Endothelial cell of hepatic sinusoid (primary cell): Measurements from ENCODE around the gene ADGRB2.

ENCODE experiments used
- in situ Hi-C: cut with HindIII; loops from 2 replicates; pipeline ENCODE4 v1.10.0; 2017; ENCODE audit warnings: low sequenced_read_pairs

Gene ADGRB2, protein sequence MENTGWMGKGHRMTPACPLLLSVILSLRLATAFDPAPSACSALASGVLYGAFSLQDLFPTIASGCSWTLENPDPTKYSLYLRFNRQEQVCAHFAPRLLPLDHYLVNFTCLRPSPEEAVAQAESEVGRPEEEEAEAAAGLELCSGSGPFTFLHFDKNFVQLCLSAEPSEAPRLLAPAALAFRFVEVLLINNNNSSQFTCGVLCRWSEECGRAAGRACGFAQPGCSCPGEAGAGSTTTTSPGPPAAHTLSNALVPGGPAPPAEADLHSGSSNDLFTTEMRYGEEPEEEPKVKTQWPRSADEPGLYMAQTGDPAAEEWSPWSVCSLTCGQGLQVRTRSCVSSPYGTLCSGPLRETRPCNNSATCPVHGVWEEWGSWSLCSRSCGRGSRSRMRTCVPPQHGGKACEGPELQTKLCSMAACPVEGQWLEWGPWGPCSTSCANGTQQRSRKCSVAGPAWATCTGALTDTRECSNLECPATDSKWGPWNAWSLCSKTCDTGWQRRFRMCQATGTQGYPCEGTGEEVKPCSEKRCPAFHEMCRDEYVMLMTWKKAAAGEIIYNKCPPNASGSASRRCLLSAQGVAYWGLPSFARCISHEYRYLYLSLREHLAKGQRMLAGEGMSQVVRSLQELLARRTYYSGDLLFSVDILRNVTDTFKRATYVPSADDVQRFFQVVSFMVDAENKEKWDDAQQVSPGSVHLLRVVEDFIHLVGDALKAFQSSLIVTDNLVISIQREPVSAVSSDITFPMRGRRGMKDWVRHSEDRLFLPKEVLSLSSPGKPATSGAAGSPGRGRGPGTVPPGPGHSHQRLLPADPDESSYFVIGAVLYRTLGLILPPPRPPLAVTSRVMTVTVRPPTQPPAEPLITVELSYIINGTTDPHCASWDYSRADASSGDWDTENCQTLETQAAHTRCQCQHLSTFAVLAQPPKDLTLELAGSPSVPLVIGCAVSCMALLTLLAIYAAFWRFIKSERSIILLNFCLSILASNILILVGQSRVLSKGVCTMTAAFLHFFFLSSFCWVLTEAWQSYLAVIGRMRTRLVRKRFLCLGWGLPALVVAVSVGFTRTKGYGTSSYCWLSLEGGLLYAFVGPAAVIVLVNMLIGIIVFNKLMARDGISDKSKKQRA (N-terminal part only)

DNA sequence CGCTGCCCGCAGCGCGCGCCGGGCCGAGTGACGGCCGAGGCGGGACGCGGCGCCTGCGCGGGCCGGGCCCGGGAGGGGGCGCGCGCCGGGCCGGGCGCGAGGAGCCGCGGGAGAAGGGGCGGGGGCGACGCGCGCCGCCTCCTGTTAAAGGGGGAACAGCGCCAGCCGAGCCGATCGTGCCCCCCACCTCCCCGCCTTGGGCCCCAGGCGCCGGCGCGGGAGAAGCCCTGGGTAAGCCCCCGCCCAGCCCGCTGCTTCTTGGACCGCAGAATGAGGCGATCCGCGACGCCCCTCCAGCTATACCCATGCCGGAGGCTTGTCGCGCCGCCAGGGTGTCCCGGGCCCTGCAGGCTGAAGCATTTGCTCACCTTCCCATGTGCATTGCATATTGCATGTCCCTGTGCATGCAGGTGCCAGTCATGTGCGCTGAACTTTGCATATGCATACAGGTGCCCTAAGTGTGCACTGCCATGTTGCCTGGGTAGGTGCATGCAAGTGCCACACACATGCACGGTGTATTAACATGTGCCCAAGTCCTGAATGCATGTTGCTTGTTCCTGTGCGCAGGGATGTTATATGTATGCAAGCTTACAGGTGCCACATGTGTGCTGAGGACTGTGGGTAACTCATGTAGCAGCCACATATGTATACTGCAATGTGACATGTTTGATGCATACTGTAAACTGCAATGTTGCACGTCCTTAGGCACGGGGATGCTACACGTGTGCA lies at the start of gene ADGRB2:
Gene ADGRB2 (minus strand): TSS at position 29 of the 729 bp plus-strand sequence. CDS start 7,119 bp downstream, outside the sequence.
- in situ Hi-C loops = loop anchor here (5.0 kb wide), 1 partner anchor 92 kb away; no protein-coding TSS in a partner anchor

DNA sequence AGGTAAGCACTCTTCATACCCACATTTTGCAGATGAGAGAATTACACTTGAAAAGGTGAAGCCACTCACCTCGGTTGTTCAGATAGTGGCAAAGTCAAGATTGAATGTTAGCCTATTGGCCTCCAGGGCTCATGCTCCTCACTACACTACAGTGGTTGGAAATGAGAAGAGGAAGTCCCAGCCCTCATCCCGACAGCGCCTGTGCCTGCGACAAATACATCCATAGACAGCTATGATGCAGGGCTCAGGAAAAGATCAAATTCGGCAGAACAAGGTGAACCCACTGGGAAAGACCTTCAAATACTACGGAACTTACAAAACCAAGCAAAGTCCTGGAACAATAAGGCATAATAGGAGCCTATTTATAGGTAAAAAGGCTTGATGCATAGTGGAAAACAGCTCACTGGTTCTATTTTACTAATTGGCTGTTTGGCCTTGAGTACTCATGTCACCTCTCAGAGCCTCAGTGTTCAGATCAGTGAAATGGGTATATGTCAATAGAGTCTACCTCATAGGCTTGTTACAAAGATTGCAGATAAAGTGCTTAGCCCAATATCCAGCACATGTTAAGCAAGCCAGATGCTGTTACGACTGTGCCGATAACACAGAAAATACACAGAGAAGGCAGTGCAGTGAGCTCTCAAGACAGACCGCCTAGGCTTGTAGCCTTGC lies 48.2 kb upstream of the ADGRB2 start:
- in situ Hi-C loops = loop anchor here (25.0 kb wide), 1 partner anchor 175 kb away; no protein-coding TSS in a partner anchor

DNA sequence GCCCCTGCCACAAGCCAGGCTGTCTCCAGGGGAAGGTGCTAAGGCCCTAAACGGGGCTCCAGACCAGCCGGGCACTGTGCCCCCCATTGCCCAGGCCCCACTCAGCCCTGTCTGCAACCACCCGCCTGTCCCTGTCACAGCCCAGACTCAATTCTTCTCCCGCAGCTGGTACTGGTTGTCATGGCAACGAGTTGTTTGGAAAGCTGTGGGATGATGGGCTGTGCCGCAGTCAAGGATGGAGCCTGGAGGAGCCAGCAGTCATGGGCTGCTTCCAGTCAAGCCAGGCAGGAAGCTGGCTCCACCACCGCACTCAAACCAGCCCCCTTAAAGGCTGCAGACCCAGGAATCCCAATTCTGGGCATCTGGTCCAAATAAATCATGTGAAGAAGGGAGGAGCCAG lies 47.5 kb upstream of the ADGRB2 start:
- in situ Hi-C loops = loop anchor here (25.0 kb wide), 1 partner anchor 176 kb away; no protein-coding TSS in a partner anchor

DNA sequence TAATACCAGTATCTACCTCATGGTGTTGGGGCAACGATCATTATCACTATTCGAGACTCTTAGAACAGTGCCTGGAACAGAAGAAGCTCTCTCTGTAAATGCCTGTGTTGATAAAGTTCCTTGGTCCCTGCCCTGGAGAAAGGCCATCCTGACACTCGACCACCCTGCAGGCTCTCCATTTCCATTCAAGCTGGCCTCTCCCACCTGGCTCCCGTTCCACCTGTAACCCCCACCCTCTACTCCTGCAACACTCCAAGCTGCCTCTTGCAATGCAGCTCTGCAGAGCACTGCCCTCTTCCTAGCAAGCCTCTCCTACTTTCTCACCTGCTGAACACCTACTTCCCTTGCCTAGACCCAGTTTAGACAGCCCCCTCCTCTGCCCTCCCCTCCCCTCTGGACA lies 45.6 kb upstream of the ADGRB2 start:
- in situ Hi-C loops = loop anchor here (25.0 kb wide), 1 partner anchor 178 kb away; no protein-coding TSS in a partner anchor

DNA sequence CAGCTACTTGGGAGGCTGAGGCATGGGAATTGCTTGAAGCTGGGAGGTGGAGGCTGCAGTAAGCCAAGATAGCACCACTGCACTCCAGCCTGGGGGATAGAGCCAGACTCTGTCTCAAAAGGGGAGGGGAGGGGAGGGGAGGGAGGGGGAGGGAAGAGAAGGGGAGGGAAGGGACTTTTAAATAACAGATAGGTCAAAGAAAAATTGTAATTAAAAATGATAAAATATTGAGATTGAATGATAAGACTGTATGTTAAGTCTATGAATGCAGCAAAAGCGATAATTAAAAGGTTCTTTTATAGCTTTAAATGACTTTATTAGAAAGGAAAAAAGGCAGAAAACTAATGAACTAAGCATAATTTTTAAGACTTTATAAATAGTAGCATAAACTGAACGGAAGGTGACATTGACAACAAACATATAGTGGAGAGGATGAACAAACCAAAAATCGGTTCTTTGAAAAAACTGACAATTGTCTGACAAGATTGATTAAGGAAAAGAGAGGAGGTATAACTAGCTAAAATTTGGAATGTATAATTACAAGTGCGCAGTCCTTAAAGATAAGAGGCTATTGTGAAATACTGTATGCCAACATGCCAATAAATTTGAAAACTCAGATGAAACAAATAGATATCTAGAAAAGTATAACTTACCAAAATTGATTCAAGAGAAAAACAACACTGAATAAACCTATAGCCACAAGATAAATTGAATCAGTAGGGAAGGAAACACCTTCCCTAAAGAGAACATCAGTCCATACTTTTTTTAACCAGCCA lies 43.3 kb upstream of the ADGRB2 start:
- in situ Hi-C loops = loop anchor here (25.0 kb wide), 1 partner anchor 180 kb away; no protein-coding TSS in a partner anchor

DNA sequence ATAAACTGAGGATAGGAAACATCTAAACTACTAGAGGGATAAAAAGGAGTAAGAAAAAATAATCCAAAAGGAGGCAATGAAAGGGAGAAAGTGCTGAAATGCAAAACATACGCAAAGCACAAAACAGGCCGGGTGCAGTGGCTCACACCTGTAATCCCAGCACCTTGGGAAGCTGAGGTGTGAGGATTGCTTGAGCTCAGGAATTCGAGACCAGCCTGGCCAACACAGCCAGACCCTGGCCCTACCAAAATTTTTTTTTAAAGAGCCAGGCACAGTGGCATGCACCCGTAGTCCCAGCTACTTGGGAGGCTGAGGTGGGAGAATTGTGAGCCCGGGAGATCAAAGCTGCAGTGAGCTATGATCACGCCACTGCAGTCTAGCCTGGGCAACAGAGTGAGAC lies 41.2 kb upstream of the ADGRB2 start:
- in situ Hi-C loops = loop anchor here (25.0 kb wide), 1 partner anchor 182 kb away; no protein-coding TSS in a partner anchor

DNA sequence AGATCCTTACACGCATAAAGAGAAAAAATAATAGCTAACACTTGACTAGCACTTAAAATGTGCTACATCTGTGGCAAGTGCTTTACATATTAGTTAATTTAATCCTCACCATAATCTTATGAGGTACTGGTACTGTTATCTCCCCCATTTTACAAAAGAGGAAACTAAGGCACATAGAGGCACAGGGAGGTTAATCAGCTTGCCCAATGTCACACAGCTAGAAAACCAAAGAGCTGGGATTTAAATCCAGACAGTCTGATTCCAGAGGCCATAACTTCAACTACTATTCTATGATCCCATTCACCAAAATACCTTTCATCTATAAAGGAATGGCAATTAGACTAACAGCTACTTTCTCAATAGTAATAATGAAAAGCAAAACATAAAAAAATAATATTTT lies 40.0 kb upstream of the ADGRB2 start:
- in situ Hi-C loops = loop anchor here (25.0 kb wide), 1 partner anchor 183 kb away; no protein-coding TSS in a partner anchor

DNA sequence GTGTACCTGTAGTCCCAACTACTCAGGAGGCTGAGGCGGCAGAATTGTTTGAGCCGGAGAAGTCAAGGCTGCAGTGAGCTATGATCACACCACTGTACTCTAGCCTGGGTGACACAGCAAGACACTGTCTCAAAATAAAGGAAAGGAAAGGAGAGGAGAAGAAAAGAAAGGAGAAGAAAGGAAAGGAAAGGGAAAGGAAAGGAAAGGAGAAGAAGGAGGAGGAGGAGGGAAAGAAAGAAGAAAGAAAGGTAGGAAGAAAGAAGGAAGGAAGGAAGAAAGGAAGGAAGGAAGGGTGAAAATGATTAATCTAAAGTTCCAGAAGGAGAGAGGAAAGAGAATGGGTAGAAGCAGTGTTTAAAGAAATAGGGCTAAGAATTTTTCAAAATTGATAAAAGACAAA lies 39.5 kb upstream of the ADGRB2 start:
- in situ Hi-C loops = loop anchor here (25.0 kb wide), 1 partner anchor 184 kb away; no protein-coding TSS in a partner anchor

DNA sequence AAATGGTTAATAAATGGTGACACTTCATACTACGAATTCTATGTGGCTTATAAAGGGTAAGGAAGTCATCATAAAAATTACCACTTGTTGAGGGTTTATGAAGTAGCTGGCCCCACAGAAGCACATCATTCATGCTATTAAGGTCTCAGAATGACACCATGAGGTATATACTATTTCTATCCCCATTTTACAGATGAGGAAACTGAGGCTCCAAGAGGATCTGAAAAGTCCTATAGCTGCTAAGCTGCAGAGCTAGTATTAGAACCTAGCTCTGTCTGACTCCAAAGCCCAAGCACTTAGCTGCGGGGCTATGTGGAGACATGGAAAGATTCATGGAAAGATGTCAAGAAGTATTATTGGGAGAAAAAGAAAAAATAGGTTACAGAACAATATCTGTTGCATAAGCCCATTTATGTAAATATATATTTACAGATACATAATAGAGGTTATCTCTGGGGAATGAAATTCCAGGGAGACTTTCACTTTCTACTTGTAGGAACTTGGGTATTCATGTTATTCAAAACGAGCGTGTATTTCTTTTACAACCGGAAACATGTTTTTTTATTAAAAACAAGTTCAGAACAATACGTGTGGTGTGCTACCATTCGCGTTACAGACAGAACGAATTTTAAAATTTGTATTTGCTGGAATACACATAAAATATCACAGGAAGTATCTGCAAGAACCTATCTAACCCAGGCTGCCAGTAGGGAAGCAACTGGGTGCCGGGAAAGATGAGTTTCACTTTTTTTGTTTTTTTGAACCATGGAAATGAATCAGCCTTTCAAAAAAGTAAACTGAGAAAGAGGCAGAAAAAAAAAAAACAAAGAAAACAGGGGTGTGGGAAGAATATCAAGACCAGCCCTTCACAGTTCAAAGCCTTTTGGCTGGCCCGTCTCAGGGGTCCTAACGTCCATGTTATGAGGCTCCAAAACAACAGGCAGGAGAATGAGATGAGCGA lies 38.3 kb upstream of the ADGRB2 start:
- in situ Hi-C loops = loop anchor here (25.0 kb wide), 1 partner anchor 185 kb away; no protein-coding TSS in a partner anchor

DNA sequence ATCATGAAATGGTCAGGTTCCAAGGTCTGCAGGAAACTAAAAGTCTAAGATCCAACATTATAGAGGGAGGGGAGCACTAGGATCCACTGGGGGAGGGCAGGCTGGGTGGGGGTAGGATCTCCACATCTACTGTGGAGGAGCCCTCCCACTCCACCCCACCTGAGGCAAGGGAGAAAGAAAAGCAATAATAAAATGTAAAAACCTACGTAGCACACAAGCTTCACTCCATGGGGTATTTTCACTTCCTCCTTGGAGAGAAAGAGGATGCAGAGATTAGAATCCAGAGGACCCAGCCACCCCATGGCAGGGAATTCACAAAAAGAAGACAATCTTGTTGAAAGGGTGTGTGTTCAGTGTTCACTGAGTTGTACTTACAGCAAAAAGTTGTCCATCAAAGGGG lies 37.3 kb upstream of the ADGRB2 start:
- in situ Hi-C loops = loop anchor here (25.0 kb wide), 1 partner anchor 186 kb away; no protein-coding TSS in a partner anchor

DNA sequence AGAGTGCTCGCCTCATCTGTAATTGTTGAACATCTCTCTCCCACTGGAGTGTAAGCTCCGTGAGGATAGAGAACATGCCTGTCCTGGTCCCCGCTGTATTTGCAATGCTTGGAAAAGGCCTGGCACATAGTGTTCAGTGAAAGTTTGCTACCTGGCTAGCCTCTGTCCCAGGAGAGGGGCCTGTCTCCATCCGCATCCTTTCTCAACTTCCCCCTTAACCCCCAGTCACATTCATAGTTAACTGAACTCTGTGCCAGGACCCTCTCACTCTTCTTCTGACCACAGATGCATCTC lies 36.5 kb upstream of the ADGRB2 start:
- in situ Hi-C loops = loop anchor here (25.0 kb wide), 1 partner anchor 187 kb away; no protein-coding TSS in a partner anchor

DNA sequence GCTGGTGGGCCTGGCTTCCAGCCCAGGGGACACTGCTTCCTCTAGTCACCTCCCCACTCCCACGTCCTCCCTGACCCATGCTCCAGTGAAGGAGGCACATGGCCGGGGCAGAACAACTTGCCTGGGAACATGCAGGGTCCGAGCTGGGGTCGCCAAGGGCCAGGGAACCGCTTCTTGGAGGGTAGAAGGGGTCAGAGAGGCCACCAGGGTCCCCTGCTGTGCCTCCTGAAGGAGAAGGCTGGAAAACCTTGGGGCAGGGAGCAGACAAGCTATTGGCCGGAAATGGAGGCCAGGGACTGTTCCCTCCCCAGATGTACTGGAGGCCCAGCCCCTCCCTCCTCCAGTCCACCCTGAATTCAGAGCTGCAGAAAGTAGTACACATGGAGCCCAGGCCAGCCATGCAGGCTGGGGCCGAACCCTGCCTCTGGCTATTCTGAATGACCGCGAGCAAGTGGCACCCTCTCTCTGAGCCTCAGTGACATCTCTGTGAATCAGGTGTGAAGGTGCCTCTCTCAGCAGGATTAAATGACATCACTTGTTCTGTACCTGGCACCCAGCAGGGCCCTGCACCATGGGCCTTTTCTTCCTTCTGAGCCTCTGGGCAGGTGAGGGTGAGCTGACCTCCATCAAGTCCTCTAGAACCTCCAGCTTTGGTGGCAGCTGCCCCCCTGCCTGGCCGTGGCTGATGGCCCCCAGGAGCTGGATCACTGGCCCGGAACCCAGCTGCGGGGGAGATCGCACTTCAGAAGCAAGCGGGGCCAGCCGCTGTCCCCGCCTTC lies 35.9 kb upstream of the ADGRB2 start:
- in situ Hi-C loops = loop anchor here (25.0 kb wide), 1 partner anchor 187 kb away; no protein-coding TSS in a partner anchor

DNA sequence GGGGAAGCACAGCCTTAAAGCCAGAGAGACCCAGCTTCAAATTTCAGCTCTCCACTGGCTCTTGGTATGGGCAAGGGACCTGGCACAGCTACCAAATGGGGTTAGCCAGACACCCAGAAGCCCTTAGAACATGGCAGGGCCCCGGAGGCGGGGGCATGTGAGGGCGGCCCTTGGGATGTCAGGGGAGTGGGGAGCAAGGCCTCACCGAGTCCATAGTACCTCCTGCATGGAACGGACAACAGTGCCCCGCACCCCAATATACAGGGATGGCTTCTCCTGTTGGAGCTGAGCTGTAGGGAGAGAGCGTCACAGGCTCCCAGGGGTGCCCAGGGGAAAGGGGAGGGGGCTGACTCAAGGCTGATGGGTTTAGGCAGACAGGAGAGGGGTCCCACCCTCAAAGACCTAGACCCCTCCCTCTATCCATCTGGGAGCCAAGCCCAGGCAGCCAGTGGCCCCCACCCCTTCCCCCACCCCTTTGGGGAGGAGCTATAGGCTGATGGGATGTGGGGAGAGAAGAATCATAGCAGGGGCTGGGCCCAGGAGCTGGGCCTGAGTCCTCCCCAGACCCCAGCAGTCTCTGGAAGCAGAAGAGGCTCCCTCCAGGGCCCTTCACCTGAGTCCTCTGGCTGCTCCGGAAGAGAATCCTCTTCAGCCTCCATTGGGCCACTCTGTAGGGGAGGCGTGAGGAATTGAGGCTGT lies 35.2 kb upstream of the ADGRB2 start:
- in situ Hi-C loops = no loop called here

DNA sequence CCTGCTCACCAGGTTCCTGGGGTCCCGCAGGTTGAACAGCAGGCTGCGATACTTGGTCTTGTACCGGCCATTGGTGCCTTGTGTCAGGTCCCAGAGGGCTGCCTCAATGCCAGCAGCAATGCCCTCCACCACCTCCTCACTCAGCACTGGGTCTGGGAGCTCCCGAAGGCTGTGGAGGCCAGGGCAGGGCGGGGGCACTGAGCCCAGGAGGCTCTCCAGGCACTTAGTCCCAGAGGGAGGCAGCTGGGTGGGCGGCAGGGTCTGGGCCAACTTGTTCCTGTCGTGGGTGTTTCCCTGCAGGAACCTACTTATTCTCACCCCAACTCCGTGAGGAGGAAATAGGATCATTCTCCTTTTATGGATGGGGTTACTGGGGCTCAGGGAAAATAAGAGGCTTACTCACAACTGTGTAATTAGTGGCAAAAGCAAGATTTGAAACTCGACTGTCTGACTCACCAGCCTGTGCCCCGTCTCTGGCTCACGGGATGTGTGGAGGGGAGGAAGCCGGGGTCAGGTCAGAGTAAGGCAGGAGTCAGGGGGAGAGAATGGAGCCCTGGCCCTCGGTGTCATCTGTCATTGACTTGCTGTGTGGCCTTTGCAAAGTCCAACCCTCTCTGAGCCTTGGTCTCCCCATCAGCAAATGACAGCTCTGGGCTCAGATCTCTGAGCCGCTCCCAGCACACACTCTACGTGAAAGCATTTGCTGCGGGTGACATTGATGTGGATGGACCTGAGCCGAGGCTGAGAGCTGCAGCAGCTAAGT lies 34.5 kb upstream of the ADGRB2 start:
- in situ Hi-C loops = no loop called here

DNA sequence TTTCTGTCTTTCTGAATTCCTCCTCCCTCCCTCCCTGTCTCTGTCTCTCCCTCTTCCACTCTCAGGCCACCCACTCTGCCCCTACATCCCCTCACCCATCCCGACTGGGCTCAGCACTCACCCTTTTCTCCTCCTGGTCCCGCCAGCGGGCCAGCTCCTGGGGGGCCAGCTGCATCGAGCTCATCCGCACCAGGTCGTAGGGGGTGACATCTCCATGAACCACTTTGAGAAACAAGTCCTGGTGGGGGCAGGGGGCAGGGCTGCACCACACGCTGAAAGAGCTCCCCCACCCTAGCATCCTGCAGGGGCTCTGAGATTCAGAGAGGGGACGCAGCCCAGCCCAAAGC lies 33.9 kb upstream of the ADGRB2 start:
- in situ Hi-C loops = no loop called here

DNA sequence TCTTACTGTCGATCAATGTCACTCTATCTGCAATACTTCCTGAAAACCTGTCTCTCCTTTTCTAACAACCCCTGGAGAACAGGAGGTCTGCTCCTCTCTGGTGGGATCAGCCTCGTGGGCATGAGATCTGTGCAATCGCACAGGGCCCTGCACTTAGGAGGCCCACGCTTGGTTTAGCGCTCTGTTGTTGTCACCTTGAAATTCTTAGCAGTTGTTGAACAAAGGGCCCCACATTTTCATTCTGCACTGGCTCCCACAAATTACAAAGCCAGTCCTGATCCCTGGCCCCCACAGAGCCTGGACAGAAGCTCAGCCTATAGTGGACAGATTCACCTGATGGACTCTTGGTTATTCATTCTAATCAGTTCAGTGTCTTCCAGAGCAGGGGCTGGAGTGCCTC lies 33.1 kb upstream of the ADGRB2 start:
- in situ Hi-C loops = no loop called here
